Measurements from ENCODE around the gene ITGA11.

ITGA11 gene

DNA sequence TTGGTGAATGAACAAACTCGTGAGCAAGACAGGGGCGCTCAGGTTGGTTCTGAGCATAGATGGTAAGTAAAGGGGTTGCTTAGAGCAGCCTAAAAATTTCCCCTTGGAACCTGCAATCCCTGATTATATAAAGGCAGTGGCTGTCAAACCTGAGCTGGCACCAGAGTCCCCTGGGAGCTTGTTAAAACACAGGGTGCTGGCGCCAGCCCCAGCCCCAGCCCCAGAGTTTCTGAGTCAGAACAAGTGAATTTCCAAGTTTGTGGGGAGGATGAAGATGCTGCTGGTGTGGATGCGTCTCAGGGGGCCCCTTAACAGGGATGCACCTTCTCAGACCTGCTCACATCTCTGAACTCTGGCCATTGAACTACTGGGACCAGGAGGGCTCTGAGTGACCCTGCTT lies 106.2 kb downstream of the ITGA11 start:
- DNase-seq (ENCODE audit: insufficient read length, low spot score) (no peak), FAIRE-seq (no peak)
- no peak for TF ChIP-seq POLR2A (IDR thresholded peaks at IDR 0.05; ENCODE audit: low read depth, low read length)

GRCh38 chr15:68322796-68323195 lies 109.2 kb downstream of the ITGA11 start:
- TF ChIP-seq POLR2A (IDR thresholded peaks at IDR 0.05; ENCODE audit: low read depth, low read length), result no peak
- no peak for FAIRE-seq
- no peak for DNase-seq (ENCODE audit: insufficient read length, low spot score)

GRCh38 chr15:68321229-68321628 lies 110.7 kb downstream of the ITGA11 start:
- TF ChIP-seq POLR2A (IDR thresholded peaks at IDR 0.05; ENCODE audit: low read depth, low read length), result no peak
- no peak for DNase-seq (ENCODE audit: insufficient read length, low spot score)
- FAIRE-seq, result no peak

GRCh38 chr15:68319997-68320396 lies 112.0 kb downstream of the ITGA11 start:
- DNase-seq (ENCODE audit: insufficient read length, low spot score) (no peak), FAIRE-seq (no peak)
- no peak for TF ChIP-seq POLR2A (IDR thresholded peaks at IDR 0.05; ENCODE audit: low read depth, low read length)

DNA sequence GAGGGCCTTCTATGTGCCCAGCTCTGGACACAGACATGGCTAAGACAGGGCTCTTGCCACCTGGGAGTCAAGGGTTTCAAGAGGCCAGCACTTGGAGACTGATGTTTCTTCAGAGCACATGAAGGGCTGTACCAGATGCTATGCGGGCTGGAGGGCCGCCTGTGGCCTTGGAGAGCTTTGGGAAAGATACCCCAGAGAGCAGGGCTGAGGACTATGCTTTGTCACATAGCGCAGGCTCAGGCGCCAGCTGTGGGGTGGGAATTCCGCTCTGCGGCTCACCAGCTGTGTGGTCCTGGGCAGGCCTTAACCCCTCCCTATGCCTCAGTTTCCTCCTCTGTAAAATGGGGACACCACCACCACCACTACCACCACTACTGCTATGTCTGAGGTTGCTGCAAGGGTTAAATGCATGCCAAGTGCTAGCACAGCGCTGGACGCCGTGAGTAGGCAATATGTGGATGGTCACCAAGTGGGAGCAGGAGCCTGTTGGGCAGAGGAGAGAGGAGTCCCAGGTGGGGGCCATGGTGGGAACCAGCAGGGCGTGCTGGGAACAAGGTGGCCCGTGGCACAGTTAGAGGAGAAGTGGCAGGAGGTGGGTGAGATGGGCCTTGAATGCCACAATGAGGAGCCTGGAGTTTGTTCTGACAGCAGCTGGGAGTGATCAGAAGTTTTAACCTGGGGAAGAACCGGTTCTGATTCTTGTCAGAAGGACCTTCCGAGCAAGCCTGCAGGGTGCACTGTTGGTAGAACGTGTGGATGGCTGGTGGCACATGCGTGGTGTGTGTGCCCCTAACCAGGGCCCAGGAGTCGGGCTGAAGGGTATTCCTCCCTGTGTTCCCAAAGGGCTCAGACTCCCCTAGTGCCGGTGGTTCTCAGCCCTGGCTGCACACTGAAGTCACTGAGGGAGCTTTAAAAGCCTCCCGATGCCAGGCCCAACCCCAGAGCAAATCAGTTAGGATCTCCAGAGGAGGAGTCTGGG lies 112.7 kb downstream of the ITGA11 start:
- DNase-seq (ENCODE audit: insufficient read length, low spot score) (no peak), FAIRE-seq (no peak)
- TF ChIP-seq POLR2A (IDR thresholded peaks at IDR 0.05; ENCODE audit: low read depth, low read length), result no peak

- TF ChIP-seq POLR2A (IDR thresholded peaks at IDR 0.05; ENCODE audit: low read depth, low read length), result no peak
- DNase-seq (ENCODE audit: insufficient read length, low spot score) (no peak), FAIRE-seq (no peak)
Measured at GRCh38 chr15:68318008-68318835, 113.7 kb downstream of the ITGA11 start.

DNA sequence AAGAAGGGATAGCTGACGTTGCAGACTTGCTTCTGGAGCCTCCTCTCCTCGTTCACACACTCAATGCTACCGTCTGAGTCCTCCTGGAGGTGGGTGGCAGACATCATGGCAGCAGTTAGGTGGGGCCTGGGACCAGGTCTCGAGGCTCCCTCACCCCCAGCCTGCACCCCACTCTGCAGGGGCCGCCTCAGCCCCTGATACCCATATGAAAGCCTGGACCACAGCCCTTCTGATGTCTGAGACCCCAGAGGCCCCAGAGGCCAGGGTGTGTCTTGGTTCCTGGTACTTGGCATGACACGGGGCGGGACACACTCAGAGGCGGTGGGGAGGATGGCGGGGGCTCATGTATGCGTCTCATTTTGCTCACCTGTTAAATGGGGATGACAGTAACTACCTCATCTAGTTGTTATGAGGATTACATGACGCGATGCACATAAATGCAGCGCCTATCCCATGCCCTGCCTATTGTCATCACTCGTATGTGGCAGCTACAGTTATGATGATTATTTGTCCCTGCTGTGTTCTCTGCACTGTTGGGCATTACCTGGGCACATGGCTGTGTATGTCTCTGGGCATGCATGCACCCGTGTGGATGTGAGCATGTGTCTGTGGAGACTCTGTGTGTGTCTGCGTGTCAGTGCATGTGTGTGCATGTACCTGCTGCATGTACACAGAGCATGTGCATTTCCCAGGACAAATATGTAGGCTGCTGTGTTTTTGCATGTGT lies 114.5 kb downstream of the ITGA11 start:
- FAIRE-seq, result no peak
- TF ChIP-seq POLR2A (IDR thresholded peaks at IDR 0.05; ENCODE audit: low read depth, low read length), result no peak
- DNase-seq (ENCODE audit: insufficient read length, low spot score), result no peak

DNA sequence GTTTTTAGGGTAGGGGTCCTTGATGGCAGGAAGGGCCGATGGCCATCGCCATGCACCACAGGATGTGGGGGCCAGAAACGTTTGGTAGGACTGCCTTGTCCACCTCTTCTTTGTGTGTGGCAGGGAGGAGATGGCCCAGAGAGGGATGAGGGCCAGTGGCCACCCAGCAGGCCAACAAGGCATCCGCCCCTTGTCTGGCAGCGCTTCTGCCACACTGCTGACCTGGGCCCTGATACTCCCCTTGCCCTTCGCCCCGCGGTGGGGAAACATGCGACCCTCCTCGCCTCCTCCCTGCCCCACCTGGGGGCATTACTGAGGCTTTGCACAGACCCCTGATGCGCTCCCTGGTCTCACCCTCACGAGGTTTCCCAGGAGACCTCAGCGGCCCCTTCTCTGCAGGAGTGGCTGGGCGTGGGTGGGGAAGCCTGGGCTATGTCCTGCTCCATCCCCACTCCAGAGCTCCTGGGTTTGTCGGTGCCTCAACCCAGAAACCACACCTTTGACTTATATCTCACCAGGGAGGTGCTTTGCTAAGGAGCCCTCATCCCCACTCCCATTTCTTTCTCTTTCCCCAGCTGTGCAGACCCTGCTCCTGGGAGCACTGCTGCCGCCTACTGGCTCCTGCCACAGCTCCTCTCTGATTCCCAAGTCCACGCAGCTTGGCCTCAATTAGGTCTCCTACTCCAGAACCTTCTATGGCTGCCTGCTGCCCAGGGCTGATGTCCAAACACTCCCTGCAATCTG lies 115.7 kb downstream of the ITGA11 start:
- DNase-seq (ENCODE audit: insufficient read length, low spot score) (no peak), FAIRE-seq (no peak)
- TF ChIP-seq POLR2A (IDR thresholded peaks at IDR 0.05; ENCODE audit: low read depth, low read length), result no peak

GRCh38 chr15:68315495-68316031 lies 116.4 kb downstream of the ITGA11 start:
- no peak for FAIRE-seq
- TF ChIP-seq POLR2A (IDR thresholded peaks at IDR 0.05; ENCODE audit: low read depth, low read length), result no peak
- no peak for DNase-seq (ENCODE audit: insufficient read length, low spot score)

DNA sequence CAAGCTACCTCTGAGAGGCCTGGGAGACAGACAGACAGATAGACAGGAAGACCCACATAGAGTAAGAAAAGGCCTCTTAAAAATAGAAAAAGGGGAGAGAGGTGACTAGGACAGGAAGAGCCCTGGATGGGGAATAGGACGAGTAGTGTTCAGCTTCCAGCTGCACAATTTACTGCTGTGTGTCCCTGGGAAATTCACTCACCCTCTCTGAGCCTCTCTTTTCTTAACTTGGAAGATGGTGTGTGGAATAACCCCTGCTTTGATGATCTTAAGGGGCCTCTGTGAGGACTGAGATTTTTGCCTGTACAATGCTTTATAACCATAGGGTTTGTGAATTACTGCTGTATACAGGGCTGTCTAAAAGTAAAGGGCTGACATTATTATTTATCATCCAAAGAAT lies 116.9 kb downstream of the ITGA11 start:
- no peak for TF ChIP-seq POLR2A (IDR thresholded peaks at IDR 0.05; ENCODE audit: low read depth, low read length)
- no peak for DNase-seq (ENCODE audit: insufficient read length, low spot score)
- FAIRE-seq, result no peak

GRCh38 chr15:68314563-68314962 lies 117.4 kb downstream of the ITGA11 start:
- DNase-seq (ENCODE audit: insufficient read length, low spot score) (no peak), FAIRE-seq (no peak)
- TF ChIP-seq POLR2A (IDR thresholded peaks at IDR 0.05; ENCODE audit: low read depth, low read length), result no peak

DNA sequence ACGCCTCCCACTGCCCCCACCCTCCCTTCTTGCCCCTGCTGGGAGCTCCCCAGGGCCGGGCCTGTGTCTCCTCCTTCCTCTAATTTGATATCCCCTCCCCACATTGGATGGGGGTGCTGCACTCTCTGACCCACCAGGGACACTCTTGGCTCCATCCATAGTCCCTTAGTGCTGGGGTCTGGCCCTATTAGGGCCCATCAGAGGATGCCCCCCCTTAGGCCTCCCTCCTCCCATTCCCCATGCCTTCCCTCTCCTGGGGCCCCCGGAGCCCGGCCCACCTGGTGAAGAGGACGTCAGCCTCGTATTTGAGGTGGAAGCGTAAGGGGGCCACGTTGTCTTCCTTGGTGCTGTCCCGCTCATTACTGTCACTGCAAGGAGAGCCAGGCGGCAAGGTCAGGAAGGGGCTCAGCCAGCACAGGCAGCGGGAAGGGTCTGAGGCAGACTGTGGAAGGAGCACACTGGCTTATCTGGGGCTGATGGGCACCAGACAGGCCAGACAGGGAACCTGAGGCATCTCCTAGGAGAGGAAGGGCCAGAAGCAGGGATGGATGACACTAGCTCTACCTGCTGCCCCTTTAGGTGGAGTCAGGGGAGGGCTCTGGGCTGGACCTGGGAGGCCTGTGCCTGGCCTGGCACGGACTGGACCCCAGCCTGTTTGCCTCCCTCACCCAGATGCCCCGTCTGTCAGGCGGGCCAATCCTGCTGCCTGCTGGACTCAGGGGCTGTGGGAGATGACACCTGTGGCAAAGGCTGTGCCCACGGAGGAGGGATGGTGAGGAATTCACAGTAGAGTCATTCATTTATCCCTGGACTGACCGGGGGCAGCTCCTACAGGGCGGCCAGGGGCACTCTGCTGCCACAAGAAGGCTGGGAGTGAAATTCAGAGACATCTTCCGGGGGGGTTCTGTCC lies 118.2 kb downstream of the ITGA11 start:
- TF ChIP-seq POLR2A (IDR thresholded peaks at IDR 0.05; ENCODE audit: low read depth, low read length), result no peak
- DNase-seq (ENCODE audit: insufficient read length, low spot score) (no peak), FAIRE-seq (no peak)

Measured in H54 (cell line).